Tongue (tissue), 2 donors: ENCODE data around the gene NCBP3. TPM values are rescaled to one million over a fixed set of nuclear protein-coding genes. Genes with fewer than 3 reads are reported as not detected.
"Not testable (repeated sequence)": the region's sequence is repeated elsewhere in the genome, so short reads cannot be mapped to it uniquely, and the experiment has no call there.

ENCODE experiments used
- DNase-seq: peaks from one replicate; pipeline ENCODE4 v3.0.0-alpha.2; 2015
- total RNA-seq: library from RNA; depleted of rRNA; stranded (reverse); fragments of >200 nt; gene quantifications from one replicate; pipeline ENCODE4 v1.2.3, GENCODE V29; 2014

Gene NCBP3
- total RNA-seq, 1 donor from 2014 or later, result 31.7 TPM

GRCh38 chr17:3810019-3810418 is 36.0 kb downstream of the NCBP3 start:
- DNase-seq, result no peak

DNA sequence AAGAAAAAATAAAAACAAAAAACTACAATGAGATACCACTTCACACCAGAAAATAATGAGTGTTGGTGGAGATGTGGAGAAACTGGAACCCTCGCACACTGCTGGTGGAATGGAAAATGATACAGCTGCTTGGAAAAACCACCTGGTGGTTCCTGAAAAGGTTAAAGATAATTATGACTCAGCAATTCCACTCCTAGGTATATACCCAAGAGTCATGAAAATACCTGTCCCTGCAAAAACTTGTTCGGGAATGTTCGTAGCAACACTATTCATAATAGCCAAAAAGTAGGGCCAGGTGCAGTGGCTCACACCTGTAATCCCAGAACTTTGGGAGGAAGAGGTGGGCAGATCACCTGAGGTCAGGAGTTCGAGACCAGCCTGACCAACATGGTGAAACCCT is 36.9 kb downstream of the NCBP3 start:
- no peak for DNase-seq

GRCh38 chr17:3808701-3809100 is 37.3 kb downstream of the NCBP3 start:
- no peak for DNase-seq

DNA sequence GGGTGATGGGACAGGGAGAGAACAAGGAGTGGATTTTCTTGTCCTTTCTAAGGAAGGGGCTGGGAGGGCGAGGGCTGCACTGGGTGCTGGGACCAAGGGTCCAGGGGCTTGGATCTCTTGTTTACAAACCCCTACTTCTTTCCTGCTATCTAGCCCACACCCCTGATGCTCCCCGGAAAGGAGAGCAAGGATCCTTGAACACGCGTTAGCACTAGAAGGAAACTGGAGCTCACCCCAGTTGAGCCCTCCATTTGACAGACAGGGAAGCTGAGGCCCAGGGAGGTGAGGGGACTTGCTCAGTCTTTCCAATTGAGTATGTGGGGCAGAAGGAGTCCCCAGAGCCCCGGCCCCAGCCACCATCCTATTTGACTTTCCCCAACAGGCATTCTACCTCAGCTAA is 40.5 kb downstream of the NCBP3 start:
- DNase-seq, result no peak

DNA sequence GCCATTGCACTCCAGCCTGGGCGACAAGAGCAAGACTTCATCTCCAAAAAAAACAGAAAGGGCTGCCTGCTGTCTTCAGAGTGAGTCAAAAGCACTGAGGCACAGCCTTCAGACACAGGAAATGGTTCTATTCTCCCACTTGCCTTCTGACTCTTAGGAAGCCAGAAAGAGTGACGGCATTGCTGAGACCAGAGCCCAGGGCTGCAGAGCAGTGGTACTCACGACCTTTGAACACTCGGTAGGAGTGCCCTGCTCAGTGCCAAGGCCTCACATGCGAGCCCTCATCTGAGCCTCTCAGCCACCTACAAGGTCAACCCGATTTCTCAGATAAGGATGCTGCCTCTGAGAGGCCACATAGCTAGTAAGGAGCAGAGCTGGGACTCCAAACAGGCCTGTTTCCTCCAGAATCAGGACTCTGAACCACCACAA is 41.5 kb downstream of the NCBP3 start:
- DNase-seq, result no peak

GRCh38 chr17:3803308-3803640 is 42.8 kb downstream of the NCBP3 start:
- DNase-seq, result no peak

DNA sequence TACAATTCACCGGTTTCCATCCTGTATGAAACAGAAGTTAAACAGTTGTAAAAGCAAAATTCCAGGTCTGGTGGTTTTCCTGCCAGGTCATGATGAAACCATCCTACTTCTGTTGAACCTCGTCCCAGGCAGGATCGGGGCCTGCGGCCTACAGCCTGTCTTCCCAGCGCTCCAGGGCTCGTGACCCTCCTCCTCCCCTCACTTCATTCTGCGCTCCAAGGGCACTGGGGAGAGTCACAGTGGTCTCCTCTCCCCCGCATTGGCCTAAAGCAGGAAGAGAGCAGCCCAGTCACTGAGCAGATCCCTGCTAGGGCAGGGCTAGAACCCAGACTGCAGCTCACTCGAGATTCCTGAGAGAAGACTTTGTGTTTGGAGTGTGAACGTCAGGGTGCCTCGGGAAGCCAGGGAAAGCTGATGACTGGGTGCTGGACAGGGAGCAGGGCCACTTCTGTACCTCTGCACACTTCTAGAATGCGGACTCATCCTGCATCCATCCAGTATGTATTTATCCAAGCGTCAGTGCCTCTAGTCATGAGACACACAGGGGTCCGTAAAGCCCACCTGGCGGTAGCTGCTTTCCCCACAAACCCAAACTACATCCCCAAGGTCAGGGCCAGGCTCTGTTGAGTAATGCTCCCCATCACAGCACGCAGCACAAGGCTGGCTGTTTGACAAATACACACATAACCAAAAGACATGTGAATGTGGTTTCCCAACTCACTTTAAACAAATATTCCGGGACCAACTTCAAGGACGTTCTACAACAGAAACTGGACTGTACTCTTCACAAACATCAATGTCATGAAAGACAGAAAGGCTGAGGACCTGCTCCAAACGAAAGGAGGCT is 43.4 kb downstream of the NCBP3 start:
- DNase-seq, result peak; percentile 63

DNA sequence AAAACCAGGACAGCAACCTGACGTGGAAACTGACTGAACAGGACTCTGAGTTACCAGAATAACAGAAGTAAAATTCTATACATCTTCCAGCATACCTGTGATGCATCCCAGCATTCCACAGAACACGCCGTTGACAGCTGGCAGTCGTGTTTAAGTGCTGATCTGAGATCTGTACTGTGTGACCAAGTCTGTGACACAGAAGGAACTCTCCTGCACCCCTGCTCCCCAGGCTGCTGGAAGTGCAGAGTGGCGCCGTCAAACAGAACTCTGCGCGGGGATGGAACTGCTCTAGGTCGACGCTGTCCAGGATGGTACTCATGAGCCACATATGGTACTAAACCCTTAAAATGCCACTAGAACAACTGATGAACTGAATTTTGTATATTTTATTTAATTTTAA is 44.3 kb downstream of the NCBP3 start:
- no peak for DNase-seq

- no peak for DNase-seq
Measured at GRCh38 chr17:3801347-3801746, 44.7 kb downstream of the NCBP3 start.

GRCh38 chr17:3800362-3801271 is 45.4 kb downstream of the NCBP3 start, which contains the start of gene ITGAE:
Gene ITGAE (minus strand): TSS chr17:3801188. CDS start chr17:3801144, 44 bp downstream.
- DNase-seq, result no peak

- no peak for DNase-seq
Measured at GRCh38 chr17:3799181-3799945, 46.7 kb downstream of the NCBP3 start.

- DNase-seq, result no peak
Measured at GRCh38 chr17:3798273-3799180, 47.5 kb downstream of the NCBP3 start.

DNA sequence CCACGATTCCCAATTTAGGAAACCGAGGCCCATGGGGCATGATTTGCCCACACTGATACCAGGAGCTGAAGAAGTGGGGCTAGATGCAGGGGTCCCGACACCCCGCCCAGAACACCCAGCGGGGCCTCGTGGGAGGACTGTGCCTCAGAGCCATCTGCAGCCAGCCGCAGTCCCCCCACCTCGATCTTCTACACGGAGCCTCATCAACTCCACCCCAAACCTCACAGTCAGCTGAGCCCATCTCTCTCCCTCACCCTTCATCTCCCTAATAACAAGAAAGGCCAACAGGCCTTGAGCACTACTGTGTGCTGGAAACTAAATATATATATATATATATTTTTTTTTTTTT is 49.2 kb downstream of the NCBP3 start:
- DNase-seq, result no peak

DNA sequence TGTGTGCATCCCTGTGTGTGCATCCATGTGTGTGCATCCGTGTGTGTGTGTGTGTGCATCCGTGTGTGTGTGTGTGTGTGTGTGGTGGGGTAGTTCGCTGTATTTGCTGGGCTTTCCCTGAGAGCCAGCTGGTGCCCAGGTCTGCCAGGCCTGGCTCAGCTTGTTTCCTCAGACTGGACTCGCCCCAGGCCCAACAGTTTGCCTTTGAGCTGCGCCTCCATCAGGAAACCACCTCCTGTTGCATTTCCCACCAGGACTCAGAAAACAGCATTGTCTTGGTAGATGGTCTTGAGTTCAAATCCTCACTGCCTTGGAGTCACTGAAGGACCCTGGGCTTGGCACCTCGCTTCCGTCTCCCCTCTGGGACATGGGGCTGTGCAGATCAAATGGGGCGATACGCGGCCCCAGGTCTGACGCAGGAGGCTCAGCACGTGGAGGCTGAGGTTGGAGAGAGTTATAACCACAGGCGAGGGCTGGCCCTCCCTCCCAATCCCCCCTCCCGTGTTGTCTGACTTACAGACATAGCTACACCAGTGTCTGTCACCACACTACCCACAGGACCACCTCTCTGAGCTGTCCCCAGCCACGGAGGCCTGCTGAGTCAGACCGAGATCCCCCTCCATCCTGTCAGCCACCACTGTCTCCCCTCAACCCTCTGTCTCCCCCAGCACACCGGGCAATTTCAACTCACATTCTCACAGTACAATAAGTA is 49.8 kb downstream of the NCBP3 start:
- no peak for DNase-seq

GRCh38 chr17:3795390-3796102 is 50.5 kb downstream of the NCBP3 start:
- DNase-seq, result no peak

GRCh38 chr17:3794557-3795389 is 51.3 kb downstream of the NCBP3 start:
- no peak for DNase-seq

DNA sequence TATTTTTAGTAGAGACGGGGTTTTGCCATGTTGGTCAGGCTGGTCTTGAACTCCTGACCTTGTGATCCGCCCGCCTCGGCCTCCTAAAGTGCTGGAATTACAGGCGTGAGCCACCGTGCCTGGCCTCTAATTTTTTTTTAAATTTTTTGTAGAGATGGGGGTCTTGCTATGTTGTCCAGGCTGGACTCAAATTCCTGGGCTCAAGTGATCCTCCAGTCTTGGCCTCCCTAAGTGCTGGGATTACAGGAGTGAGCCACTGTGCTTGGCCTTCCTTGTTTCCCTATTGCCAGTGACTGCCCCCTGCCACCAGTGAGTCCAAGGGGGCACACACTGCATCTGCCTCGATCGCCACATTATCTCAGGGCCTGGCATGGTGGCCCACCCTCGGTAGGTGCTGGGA is 51.9 kb downstream of the NCBP3 start:
- DNase-seq, result not testable (repeated sequence)

- not testable (repeated sequence) for DNase-seq
Measured at GRCh38 chr17:3793258-3793657, 52.8 kb downstream of the NCBP3 start.

- DNase-seq, result no peak
Measured at GRCh38 chr17:3792481-3792880, 53.6 kb downstream of the NCBP3 start.
